Lung (tissue), 12 donors: Measurements from ENCODE around the gene PUS3. TPM values are rescaled to one million over a fixed set of nuclear protein-coding genes. Genes with fewer than 3 reads are reported as not detected.

Experiments used
- ATAC-seq: fragments of 200-7000 bp; cut with Tn5 transposase; one replicate; pipeline ENCODE4 v1.9.1; 2020; ENCODE audit warnings: moderate number of reproducible peaks; ENCODE audit not compliant: insufficient read depth, low FRiP score
- DNase-seq, 3 donors: peaks; one replicate each; pipeline ENCODE4 v3.0.0-alpha.2; 2013 to 2017
- H3K27ac ChIP-seq, 2 donors: one replicate each; pipeline ENCODE4 v1.5.1; 2013; ENCODE audit warnings: mild to moderate bottlenecking in 2 of 2, moderate library complexity in 2 of 2, control low read depth in 1 of 2, inconsistent platforms in 1 of 2, low read depth in 1 of 2, low read length in 1 of 2
- H3K27me3 ChIP-seq, 3 donors: one replicate each; pipeline ENCODE4 v1.5.1; 2013; ENCODE audit warnings: low read length in 2 of 3; ENCODE audit not compliant: control insufficient read depth in 3 of 3, insufficient read depth in 3 of 3
- H3K36me3 ChIP-seq, 4 donors: one replicate each; pipeline ENCODE4 v1.5.1; 2013; ENCODE audit warnings: low read length in 4 of 4, mild to moderate bottlenecking in 1 of 4, moderate library complexity in 1 of 4; ENCODE audit not compliant: control insufficient read depth in 4 of 4, insufficient read depth in 4 of 4
- H3K4me1 ChIP-seq, 5 donors: one replicate each; pipeline ENCODE4 v1.5.1; 2013; ENCODE audit warnings: low read length in 5 of 5, mild to moderate bottlenecking in 2 of 5, moderate library complexity in 1 of 5; ENCODE audit not compliant: control insufficient read depth in 5 of 5, insufficient read depth in 5 of 5
- H3K4me3 ChIP-seq: one replicate; pipeline ENCODE4 v1.5.1; 2013; ENCODE audit warnings: mild to moderate bottlenecking, control low read depth, moderate library complexity
- H3K9ac ChIP-seq, 2 donors: one replicate each; pipeline ENCODE4 v1.5.1; 2013; ENCODE audit warnings: low read length in 2 of 2, control low read depth in 1 of 2; ENCODE audit not compliant: insufficient read depth in 1 of 2
- H3K9me3 ChIP-seq, 4 donors: one replicate each; pipeline ENCODE4 v1.5.1; 2013; ENCODE audit warnings: low read length in 3 of 4, mild to moderate bottlenecking in 1 of 4, moderate library complexity in 1 of 4; ENCODE audit not compliant: control insufficient read depth in 4 of 4, insufficient read depth in 3 of 4
- CTCF ChIP-seq: IDR thresholded peaks from 2 replicates; pipeline ENCODE4 v1.5.1; 2012; ENCODE audit warnings: mild to moderate bottlenecking; ENCODE audit errors: control extremely low read depth, extremely low read depth
- WGBS, 2 donors: extraction: QIAGEN DNeasy Blood & Tissue Kit; methylation state at CpG; one replicate each; pipeline ENCODE4 v1.1.7; 2013; 5-methylcytosine and 5-hydroxymethylcytosine counted together
- polyA plus RNA-seq, 2 donors: library from polyadenylated mRNA; stranded (reverse); fragments of 200-250 nt; gene quantifications; one replicate each; pipeline ENCODE4 v1.2.1, GENCODE V29; 2013
- total RNA-seq, 2 donors: library from RNA; depleted of rRNA in 1 of 2; stranded (reverse); fragments of >200 nt in 1 of 2; gene quantifications; one replicate each; pipeline ENCODE4 v1.2.1, GENCODE V29; 2014 to 2021
- donor health status: control.
- donor health status: control.
- donor health status: Bipolar disorder and iron deficiency.
- donor health status: healthy.
- donor health status: DM: yes; HTN: yes; CAD: no.

PUS3 gene
- total and polyA plus RNA-seq, 4 donors, result 6.9 to 15.7 (median 10.8) TPM

- H3K27ac ChIP-seq, result no peak overlapping the region
- peaks cover 0 to 15% (median 2%) of the 10 kb centered on the region in 5 donors for H3K4me1 ChIP-seq
- no peak overlapping the region for H3K9ac ChIP-seq
- DNase-seq, result peak; percentile 40 to 58 (median 57)
- H3K27me3 ChIP-seq, result no peaks in the 10 kb centered on the region
- H3K9me3 ChIP-seq, result no peaks in the 10 kb centered on the region
- no peaks in the 10 kb centered on the region for H3K36me3 ChIP-seq
- 77 to 86% methylated on average over 12 of the region's 12 CpGs for WGBS, 2 donors
- no peak for TF ChIP-seq CTCF
- no peak for ATAC-seq
- H3K4me3 ChIP-seq, result no peak overlapping the region
These were observed 32.7 kb upstream of the PUS3 start for GRCh38 chr11:125935618-125936199.

- no peak for TF ChIP-seq CTCF
- no peaks in the 10 kb centered on the region for H3K27me3 ChIP-seq
- DNase-seq (no peak), ATAC-seq (no peak)
- no peaks in the 10 kb centered on the region for H3K9me3 ChIP-seq
- peaks cover 0 to 15% (median 2%) of the 10 kb centered on the region in 5 donors for H3K4me1 ChIP-seq
- H3K4me3 ChIP-seq, result no peak overlapping the region
- H3K9ac ChIP-seq, result no peak overlapping the region
- 95 to 96% methylated on average over 2 of the region's 2 CpGs for whole genome bisulfite sequencing, 2 donors
- H3K36me3 ChIP-seq, result no peaks in the 10 kb centered on the region
- no peak overlapping the region for H3K27ac ChIP-seq
These were observed 32.0 kb upstream of the PUS3 start for GRCh38 chr11:125935056-125935455.

- TF ChIP-seq CTCF, result no peak
- Histone ChIP-seq H3K9me3 (no peaks in the 10 kb centered on the region), H3K27ac (no peak overlapping the region), H3K9ac (no peak overlapping the region), H3K4me1 (peaks cover 0 to 15% (median 2%) of the 10 kb centered on the region in 5 donors), H3K4me3 (no peak overlapping the region), H3K36me3 (no peaks in the 10 kb centered on the region), H3K27me3 (no peaks in the 10 kb centered on the region)
- DNase-seq, result no peak
- 92 to 93% methylated on average over 8 of the region's 8 CpGs for WGBS, 2 donors
- no peak for ATAC-seq
These were observed 31.5 kb upstream of the PUS3 start for GRCh38 chr11:125934473-125934872.
